ENCODE results near the gene CDC25B.
A peak's percentile ranks its signal among the peaks of the same experiment; 100 is the strongest.
"Not testable (repeated sequence)": the region's sequence is repeated elsewhere in the genome, so short reads cannot be mapped to it uniquely, and the experiment has no call there.

CDC25B gene

DNA sequence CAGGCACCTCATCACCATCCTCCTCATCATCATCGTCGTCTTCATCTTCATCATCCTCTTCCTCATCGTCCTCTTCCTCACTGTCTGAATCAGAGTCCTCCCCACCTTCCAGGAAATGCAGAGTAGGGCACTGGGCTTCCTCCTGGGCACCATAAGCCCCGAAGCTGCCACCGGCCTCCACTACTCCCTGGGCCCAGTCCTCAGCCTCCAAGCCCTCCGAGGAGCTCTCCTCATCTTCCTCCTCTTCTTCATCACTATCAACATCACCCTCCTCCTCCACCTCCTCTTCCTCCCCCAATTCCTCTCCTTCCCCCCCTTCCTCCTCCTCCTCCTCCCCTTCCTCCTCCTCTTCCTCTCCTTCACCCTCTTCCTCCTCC is 11.3 kb upstream of the CDC25B start:
- DNase-seq (ENCODE audit: low read depth in 2 of 2), result no peak

DNA sequence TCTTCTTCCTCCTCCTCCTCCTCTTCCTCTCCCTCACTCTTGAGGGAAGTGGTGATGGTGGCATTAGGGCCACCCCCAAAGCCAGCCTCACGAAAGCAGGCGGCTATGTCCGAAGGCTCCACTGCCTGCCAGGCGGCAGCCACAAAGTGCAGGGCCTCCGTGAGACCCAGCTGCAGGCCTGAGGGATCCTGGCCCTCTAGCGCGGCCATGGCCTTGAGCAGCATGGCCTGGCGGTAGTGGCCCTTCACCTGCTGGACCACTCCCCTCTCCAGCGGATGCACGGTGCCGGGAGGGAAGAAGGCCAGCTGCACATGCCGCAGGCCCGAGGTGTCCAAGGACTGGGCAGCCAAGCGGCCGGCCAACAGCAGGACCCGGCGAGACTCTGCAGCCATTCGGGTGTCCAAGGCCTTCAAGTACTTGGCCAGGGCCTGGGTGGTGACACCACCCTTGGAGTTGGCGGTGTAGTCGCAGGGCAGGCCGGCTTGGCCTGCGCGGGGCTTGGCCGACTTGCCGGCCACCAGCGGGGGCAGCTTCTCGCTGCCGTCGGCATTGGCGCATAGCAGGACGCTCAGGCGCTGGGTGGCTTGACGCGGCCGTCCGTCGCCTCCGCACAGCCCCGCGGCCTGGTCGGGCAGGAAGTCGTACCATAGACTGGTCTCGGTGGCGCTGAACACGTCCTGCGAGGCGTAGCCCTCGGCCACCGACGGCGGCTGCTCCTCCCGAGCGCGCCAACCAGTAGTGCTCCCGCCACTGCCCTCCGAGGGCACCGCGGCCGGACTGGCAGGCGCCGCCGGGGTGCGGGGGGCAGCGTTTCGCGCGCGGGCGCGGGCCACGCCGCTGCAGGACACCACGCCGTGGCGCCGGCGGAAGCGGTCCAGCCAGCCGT is 10.6 kb upstream of the CDC25B start:
- no peak for DNase-seq (ENCODE audit: low read depth in 2 of 2)

DNA sequence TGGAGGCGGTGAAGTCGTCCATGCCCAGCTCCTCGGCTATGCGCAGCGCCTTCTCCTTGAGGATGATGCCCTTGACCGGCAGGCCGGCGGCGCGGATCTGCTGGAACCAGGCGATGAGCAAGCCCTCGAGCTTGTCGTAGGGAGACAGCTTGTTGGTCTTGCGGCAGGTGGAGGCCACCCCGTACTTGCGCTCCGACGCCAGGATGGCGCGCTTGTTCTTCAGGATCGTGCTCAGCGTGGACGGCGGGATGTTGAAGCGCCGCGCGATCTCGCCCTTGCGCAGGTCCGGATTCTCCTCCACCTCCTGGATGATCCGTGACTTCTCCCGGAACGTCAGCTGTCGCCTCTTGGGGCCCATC is 10.0 kb upstream of the CDC25B start:
- no peak for DNase-seq (ENCODE audit: low read depth in 2 of 2)

- DNase-seq (ENCODE audit: low read depth in 2 of 2), result peak; percentile 73 to 87
Observed at GRCh38 chr20:3786665-3787323, 9.3 kb upstream of the CDC25B start, which contains the start of gene CENPB. Gene CENPB, minus strand, starts transcription at chr20:3786740. Its CDS starts 257 bp downstream, at chr20:3786483.

DNA sequence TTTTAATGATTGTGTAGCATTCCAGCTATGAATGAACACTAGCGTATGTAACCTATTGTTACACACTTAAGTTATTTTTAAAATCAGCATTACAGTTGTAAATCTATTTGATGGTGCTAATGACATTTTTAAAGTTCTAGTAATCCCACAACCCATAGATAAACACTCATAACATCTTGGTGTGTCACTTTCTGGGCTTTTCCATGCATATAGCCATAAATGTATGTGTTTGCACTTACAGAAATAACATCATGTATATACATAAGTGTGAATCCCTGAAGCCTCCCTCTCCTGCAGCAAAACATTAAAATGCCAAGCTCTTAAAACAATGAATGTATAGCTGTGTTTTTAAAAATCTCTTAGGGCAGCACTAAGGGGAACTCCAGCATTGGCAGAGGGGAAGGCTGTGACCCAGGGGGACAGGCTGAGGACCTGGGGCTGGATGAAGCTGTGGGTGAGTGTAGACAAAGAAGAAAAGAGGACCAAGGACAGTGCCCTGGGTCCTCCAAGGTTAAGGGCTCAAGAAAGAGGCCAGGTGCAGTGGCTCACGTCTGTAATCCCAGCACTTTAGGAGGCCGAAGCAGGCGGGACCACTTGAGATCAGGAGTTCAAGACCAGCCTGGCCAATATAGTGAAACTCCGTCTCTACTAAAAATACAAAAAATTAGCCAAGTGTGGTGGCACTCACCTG is 8.6 kb upstream of the CDC25B start:
- no peak for DNase-seq (ENCODE audit: low read depth in 2 of 2)

DNA sequence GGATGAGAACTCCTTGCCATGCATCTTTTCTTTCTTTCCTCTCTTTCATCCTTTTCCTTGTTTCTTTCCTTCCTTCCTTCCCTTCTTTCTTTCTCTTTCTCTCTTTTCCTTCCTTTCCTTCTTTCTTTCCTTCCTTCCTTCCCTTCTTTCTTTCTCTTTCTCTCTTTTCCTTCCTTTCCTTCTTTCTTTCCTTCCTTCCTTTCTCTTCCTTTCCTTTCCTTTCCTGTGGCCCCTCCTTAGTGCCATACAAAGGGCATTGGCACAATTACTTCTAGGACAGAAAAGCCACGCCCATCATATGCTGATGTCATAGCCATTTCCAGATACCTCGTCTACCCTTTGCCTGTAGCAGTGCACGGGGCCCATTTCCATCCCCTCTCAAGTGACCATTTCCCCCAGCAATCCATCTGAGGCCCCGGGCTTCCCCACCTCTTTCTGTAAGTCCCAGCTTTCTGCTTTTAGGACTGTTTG is 7.4 kb upstream of the CDC25B start:
- DNase-seq (ENCODE audit: low read depth in 2 of 2), result no peak

DNA sequence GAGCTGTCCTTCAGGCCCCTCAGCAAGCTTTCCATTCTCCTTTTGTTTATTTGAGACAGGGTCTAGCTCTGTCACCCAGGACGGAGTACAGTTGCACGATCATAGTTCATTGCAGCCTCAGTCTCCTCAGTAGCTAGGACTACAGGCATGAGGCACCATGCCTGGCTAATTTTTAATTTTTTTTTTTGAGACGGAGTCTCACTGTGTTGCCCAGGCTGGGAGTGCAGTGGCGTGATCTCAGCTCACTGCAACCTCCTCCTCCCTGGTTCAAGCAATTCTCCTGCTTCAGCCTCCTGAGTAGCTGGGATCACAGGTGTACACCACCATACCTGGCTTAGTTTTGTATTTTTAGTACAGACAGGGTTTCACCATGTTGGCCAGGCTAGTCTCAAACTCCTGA is 6.9 kb upstream of the CDC25B start:
- DNase-seq (ENCODE audit: low read depth in 2 of 2), result not testable (repeated sequence)

GRCh38 chr20:3794168-3794567 is 1.9 kb upstream of the CDC25B start:
- DNase-seq (ENCODE audit: low read depth in 2 of 2), result not testable (repeated sequence)

DNA sequence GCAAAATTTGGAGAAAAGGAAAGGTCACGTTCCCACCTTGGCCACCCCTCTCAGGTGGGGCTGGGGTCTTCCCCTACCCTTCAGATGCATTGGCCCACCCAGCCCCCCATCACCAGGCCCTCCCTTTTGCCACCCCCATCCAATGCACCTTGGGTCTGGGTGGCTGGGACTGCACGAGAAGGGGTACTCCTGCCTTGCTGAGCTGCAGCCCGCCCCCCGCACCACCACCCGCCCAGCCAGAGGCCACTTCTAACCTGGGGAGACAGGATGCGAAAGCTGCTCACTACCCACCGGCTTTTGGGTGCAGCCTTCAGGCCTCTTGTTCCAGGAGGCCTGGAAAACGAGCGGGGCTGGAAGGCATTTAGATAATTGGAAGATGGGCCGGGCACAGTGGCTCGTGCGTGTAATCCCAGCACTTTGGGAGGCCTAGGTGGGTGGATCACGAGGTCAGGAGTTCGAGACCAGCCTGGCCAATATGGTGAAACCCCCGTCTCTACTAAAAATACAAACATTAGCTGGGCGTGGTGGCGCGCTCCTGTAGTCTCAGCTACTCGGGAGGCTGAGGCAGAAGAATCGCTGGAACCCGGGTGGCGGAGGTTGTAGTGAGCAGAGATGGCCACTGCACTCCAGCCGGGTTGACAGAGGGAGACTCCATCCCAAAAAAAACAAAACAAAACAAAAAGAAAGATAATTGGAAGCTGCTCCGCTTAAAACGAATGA is 1.2 kb upstream of the CDC25B start:
- no peak for DNase-seq (ENCODE audit: low read depth in 2 of 2)

GRCh38 chr20:3796477-3797225 is 541 bp downstream of the CDC25B start:
- no peak for DNase-seq (ENCODE audit: low read depth in 2 of 2)

- no peak for DNase-seq (ENCODE audit: low read depth in 2 of 2)
Observed at GRCh38 chr20:3797226-3797545, 1.1 kb downstream of the CDC25B start.

DNA sequence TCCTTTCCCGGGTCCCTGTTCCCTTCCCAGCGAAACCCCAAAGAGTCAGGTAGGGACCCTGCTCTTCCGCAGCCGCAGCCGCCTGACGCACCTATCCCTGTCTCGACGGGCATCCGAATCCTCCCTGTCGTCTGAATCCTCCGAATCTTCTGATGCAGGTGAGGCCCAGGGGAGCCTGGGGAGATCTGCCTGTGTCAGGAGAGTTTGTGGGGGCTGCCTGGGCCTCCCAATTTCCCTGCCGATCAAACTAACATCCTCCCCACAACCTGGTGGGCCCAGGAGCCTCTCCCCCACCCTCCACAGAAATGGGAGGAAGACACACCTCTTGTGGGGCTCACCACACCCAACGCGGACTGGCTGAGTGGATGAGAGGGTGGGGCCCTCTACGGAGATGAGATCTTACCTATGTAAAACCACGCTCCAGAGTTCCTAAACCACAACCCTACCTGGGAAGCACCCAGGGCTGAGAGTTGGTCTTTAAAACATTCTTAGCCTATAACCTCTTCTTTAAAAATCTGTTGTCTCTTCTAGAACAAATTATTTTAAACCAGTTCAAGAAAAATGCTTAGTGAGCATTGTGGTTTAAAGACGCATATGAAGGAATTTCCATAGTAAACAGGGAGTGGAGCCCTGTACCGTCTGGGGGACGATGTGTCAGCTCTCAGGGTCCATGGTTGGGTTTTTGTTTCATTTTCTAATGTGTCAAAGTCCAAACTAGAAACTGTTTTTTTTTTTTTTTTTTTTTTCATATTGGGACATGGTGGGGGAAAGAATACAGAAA is 1.7 kb downstream of the CDC25B start:
- DNase-seq (ENCODE audit: low read depth in 2 of 2), result no peak

- DNase-seq (ENCODE audit: low read depth in 2 of 2), result no peak
Observed at GRCh38 chr20:3798373-3798768, 2.3 kb downstream of the CDC25B start.

GRCh38 chr20:3798908-3799248 is 2.8 kb downstream of the CDC25B start:
- no peak for DNase-seq (ENCODE audit: low read depth in 2 of 2)

DNA sequence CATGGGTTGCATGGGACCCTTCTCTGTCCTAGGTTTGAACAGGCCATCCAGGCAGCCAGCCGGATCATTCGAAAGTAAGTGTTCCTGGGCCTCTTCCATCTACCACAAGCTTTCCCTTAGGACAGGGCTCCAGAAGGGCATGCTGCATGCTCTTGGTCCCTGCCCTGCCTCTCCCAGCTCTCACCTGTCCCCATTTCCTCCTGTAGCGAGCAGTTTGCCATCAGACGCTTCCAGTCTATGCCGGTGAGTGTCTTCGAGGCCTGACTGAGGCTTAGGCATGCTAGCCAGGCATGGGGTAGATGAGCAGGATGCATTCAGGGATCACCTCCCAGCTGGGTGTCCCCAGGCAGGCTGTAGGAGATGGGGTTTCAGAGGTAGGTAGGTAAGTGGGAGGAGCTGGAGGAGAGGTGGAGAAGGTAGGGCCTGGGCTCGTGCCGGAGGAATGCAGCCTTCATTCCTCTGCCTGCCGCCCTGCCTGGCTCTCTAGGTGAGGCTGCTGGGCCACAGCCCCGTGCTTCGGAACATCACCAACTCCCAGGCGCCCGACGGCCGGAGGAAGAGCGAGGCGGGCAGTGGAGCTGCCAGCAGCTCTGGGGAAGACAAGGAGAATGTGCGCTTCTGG is 4.3 kb downstream of the CDC25B start:
- no peak for DNase-seq (ENCODE audit: low read depth in 2 of 2)

- DNase-seq (ENCODE audit: low read depth in 2 of 2), result no peak
Observed at GRCh38 chr20:3800878-3801260, 4.8 kb downstream of the CDC25B start.

DNA sequence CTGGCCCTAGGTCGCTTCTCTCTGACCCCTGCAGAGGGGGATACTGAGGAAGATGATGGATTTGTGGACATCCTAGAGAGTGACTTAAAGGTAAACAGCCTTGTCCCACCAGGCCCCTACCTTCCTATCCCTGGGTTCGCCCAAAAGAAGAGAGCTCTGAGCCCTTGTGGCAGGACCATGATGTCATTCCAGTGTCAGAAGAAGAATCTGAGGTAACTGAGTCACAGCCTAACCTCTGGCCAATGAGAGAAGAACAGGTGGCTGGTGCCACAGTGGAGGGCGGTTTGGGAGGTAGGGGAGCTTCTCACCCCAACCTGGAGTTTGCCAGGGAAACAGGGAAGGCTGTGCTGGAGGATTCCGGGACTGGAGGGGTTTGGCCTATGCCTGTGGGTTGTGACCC is 5.2 kb downstream of the CDC25B start:
- DNase-seq (ENCODE audit: low read depth in 2 of 2), result no peak

DNA sequence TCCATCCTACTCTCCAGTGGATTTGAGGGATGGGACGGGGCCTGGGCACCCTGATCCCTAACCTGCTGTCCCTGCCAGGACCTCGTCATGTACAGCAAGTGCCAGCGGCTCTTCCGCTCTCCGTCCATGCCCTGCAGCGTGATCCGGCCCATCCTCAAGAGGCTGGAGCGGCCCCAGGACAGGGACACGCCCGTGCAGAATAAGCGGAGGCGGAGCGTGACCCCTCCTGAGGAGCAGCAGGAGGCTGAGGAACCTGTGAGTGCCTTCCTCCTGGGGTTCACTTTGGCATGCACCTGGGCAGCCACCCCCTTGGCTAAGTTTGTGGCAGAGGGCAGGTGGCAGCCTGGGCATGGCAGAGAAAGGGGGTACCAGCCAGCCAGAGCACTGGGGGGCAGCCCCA is 5.7 kb downstream of the CDC25B start:
- DNase-seq (ENCODE audit: low read depth in 2 of 2), result no peak

DNA sequence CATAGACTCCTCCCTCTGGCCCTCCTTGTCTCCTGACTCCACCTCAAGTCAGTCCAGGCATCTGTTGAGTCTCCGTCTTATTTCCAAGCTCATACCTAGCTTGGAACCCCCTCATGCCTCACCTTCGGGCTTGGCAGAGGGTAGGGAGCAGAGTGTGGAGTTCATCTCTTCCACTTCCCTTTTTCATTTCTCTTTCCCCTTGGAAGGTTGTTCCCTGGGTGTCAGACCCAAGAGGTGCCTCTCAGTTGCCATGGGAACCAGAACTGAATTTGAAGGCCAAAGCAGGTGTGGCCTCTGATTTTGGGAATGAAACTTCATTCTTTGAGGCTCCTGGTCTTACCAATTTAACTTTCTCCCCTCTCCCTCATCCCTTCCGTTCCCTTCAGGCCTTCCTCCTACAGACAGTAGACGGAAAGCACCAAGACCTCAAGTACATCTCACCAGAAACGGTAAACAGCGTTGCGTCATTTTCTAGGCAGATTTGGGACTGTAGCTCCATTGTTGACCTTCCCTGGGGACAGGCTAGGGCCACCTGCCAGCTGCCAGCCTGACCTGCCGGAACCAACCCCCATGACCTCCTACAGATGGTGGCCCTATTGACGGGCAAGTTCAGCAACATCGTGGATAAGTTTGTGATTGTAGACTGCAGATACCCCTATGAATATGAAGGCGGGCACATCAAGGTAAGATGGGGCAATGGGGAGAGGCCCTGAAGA is 6.6 kb downstream of the CDC25B start:
- DNase-seq (ENCODE audit: low read depth in 2 of 2), result no peak

GRCh38 chr20:3803289-3803688 is 7.2 kb downstream of the CDC25B start:
- DNase-seq (ENCODE audit: low read depth in 2 of 2), result no peak
